Nephron (organoid): ENCODE data around the gene PLPP4.

Experiments used
- H3K27ac Mint-ChIP-seq, 3 experiments: 2 replicates each; pipeline ENCODE4 v1.8.0; 2020; ENCODE audit warnings: mixed read lengths in 3 of 3, mild to moderate bottlenecking in 2 of 3, moderate library complexity in 1 of 3
- H3K27me3 Mint-ChIP-seq: 2 replicates; pipeline ENCODE4 v1.8.0; 2021; ENCODE audit warnings: low read depth, mild to moderate bottlenecking, moderate library complexity, mixed read lengths
- H3K36me3 Mint-ChIP-seq: 2 replicates; pipeline ENCODE4 v1.8.0; 2020; ENCODE audit warnings: low read depth, mixed read lengths
- H3K4me1 Mint-ChIP-seq: 2 replicates; pipeline ENCODE4 v1.8.0; 2020; ENCODE audit warnings: mixed read lengths
- H3K4me3 Mint-ChIP-seq, 3 experiments: 2 replicates each; pipeline ENCODE4 v1.8.0; 2020; ENCODE audit warnings: mild to moderate bottlenecking in 3 of 3, mixed read lengths in 3 of 3, moderate library complexity in 2 of 3
- H3K9me3 Mint-ChIP-seq: 2 replicates; pipeline ENCODE4 v1.8.0; 2020; ENCODE audit warnings: mixed read lengths
- CTCF ChIP-seq, 3 experiments: fragments of 200-600 bp; sonication (generic); IDR thresholded peaks; one replicate each; pipeline ENCODE4 v1.5.0; 2021; ENCODE audit warnings: antibody characterized with exemption in 3 of 3; ENCODE audit not compliant: unreplicated experiment in 3 of 3

The PLPP4 gene

GRCh38 chr10:120514035-120514620, 57.1 kb downstream of the PLPP4 start:
- no peaks in the 10 kb centered on the region for H3K9me3 Mint-ChIP-seq
- peaks cover 32% of the 10 kb centered on the region for H3K27me3 Mint-ChIP-seq
- H3K4me1 Mint-ChIP-seq, result no peaks in the 10 kb centered on the region
- H3K36me3 Mint-ChIP-seq, result no peaks in the 10 kb centered on the region
- no peak for TF ChIP-seq CTCF (IDR thresholded peaks at IDR 0.05; ENCODE audit: unreplicated experiment in 3 of 3)
- no peak overlapping the region for H3K27ac Mint-ChIP-seq
- H3K4me3 Mint-ChIP-seq, result no peak overlapping the region

- Mint-ChIP-seq H3K9me3 (no peaks in the 10 kb centered on the region), H3K4me3 (no peak overlapping the region), H3K27ac (no peak overlapping the region), H3K36me3 (no peaks in the 10 kb centered on the region), H3K4me1 (no peaks in the 10 kb centered on the region), H3K27me3 (peaks cover 32% of the 10 kb centered on the region)
- no peak for TF ChIP-seq CTCF (IDR thresholded peaks at IDR 0.05; ENCODE audit: unreplicated experiment in 3 of 3)
These were observed 57.9 kb downstream of the PLPP4 start for GRCh38 chr10:120514959-120515358.

- no peak for TF ChIP-seq CTCF (IDR thresholded peaks at IDR 0.05; ENCODE audit: unreplicated experiment in 3 of 3)
- Mint-ChIP-seq H3K36me3 (no peaks in the 10 kb centered on the region), H3K4me1 (no peaks in the 10 kb centered on the region), H3K4me3 (no peak overlapping the region), H3K27ac (no peak overlapping the region), H3K9me3 (no peaks in the 10 kb centered on the region), H3K27me3 (peaks cover 25% of the 10 kb centered on the region)
These were observed 58.7 kb downstream of the PLPP4 start for GRCh38 chr10:120515741-120516140.

GRCh38 chr10:120516426-120516825, 59.4 kb downstream of the PLPP4 start:
- TF ChIP-seq CTCF (IDR thresholded peaks at IDR 0.05; ENCODE audit: unreplicated experiment in 3 of 3), result no peak
- Mint-ChIP-seq H3K36me3 (no peaks in the 10 kb centered on the region), H3K27me3 (peaks cover 23% of the 10 kb centered on the region)

GRCh38 chr10:120517196-120517595, 60.2 kb downstream of the PLPP4 start:
- no peak overlapping the region for H3K27ac Mint-ChIP-seq
- H3K4me1 Mint-ChIP-seq, result no peaks in the 10 kb centered on the region
- no peak overlapping the region for H3K4me3 Mint-ChIP-seq
- peaks cover 20% of the 10 kb centered on the region for H3K27me3 Mint-ChIP-seq
- H3K36me3 Mint-ChIP-seq, result no peaks in the 10 kb centered on the region
- no peak for TF ChIP-seq CTCF (IDR thresholded peaks at IDR 0.05; ENCODE audit: unreplicated experiment in 3 of 3)
- H3K9me3 Mint-ChIP-seq, result no peaks in the 10 kb centered on the region

More at GRCh38 chr10:120516426-120516825, 59.4 kb downstream of the PLPP4 start:
- Mint-ChIP-seq H3K4me3 (no peak overlapping the region), H3K9me3 (no peaks in the 10 kb centered on the region), H3K4me1 (no peaks in the 10 kb centered on the region), H3K27ac (no peak overlapping the region)

- H3K9me3 Mint-ChIP-seq, result no peaks in the 10 kb centered on the region
These were observed 61.0 kb downstream of the PLPP4 start for GRCh38 chr10:120517881-120518484.

More at GRCh38 chr10:120517881-120518484, 61.0 kb downstream of the PLPP4 start:
- H3K27me3 Mint-ChIP-seq, result peaks cover 23% of the 10 kb centered on the region
- TF ChIP-seq CTCF (IDR thresholded peaks at IDR 0.05; ENCODE audit: unreplicated experiment in 3 of 3), result no peak
- H3K4me1 Mint-ChIP-seq, result no peaks in the 10 kb centered on the region
- H3K36me3 Mint-ChIP-seq, result no peaks in the 10 kb centered on the region
- no peak overlapping the region for H3K4me3 Mint-ChIP-seq
- H3K27ac Mint-ChIP-seq, result no peak overlapping the region
